GM12878 (cell line): ENCODE results near the gene ITPR2. TPM values are rescaled to one million over a fixed set of nuclear protein-coding genes. Genes with fewer than 3 reads are reported as not detected.

Experiments used
- ATAC-seq: fragments of 200-7000 bp; cut with Tn5 transposase; 3 replicates; pipeline ENCODE4 v1.9.1; 2020; ENCODE audit warnings: mild to moderate bottlenecking, moderate library complexity
- BruUV-seq: library from RNA; stranded (reverse); fragments of 400-500 nt; replicated peaks from 2 replicates; lab custom pipeline; 2021; lab: Mats Ljungman, UMichigan
- CTCF ChIA-PET: fragments of 300-600 bp; sonication (Branson Sonifier 250); formaldehyde crosslinking; extraction: SDS; loops from one replicate; lab custom pipeline; 2021; ENCODE audit warnings: inconsistent platforms; lab: Yijun Ruan, JAX
- POLR2A ChIA-PET: fragments of 350-600 bp; formaldehyde crosslinking; extraction: SDS; loops from one replicate; lab custom pipeline; 2021; ENCODE audit warnings: inconsistent platforms; lab: Charles Lee
- RAD21 ChIA-PET: fragments of 300-600 bp; sonication (Branson Sonifier 250); formaldehyde crosslinking; loops from one replicate; lab custom pipeline; 2023; ENCODE audit warnings: antibody characterized with exemption; ENCODE audit not compliant: unreplicated experiment; lab: Charles Lee
- SMC1A ChIA-PET: fragments of 300-600 bp; sonication (Branson Sonifier 250); formaldehyde crosslinking; loops from one replicate; lab custom pipeline; 2023; ENCODE audit not compliant: unreplicated experiment, uncharacterized antibody; lab: Charles Lee
- DNase-seq: peaks from one replicate; pipeline ENCODE4 v3.0.0-alpha.2; 2011; ENCODE audit warnings: low read depth, low spot score
- FAIRE-seq: peaks from 3 replicates; lab custom pipeline; 2011; peaks lifted over from hg19 to GRCh38; lab: Jason Lieb, UNC
- H2AFZ ChIP-seq: 2 replicates; pipeline ENCODE4 v1.6.0; 2011; ENCODE audit warnings: low read depth, low read length, control low read depth; ENCODE audit not compliant: control insufficient read depth
- H3K27ac ChIP-seq: 2 replicates; pipeline ENCODE4 v1.5.1; 2011; ENCODE audit warnings: control low read depth; ENCODE audit not compliant: control insufficient read depth, insufficient read depth
- H3K27me3 ChIP-seq, 2 experiments: replicated peaks in 1 of 2; 2 replicates each; pipeline versions ENCODE4 v1.6.0 to v1.6.1; 2011; ENCODE audit warnings: low read length in 1 of 2; ENCODE audit not compliant: control insufficient read depth in 2 of 2, insufficient read depth in 2 of 2
- H3K36me3 ChIP-seq, 2 experiments: 2 replicates each; pipeline ENCODE4 v1.5.1; 2011; ENCODE audit warnings: low read length in 1 of 2; ENCODE audit not compliant: control insufficient read depth in 2 of 2, insufficient read depth in 2 of 2
- H3K4me1 ChIP-seq: 2 replicates; pipeline ENCODE4 v1.6.1; 2011; ENCODE audit warnings: mild to moderate bottlenecking, low read length, moderate library complexity, mixed read lengths; ENCODE audit not compliant: control insufficient read depth, insufficient read depth
- H3K4me2 ChIP-seq: 2 replicates; pipeline ENCODE4 v1.6.0; 2011; ENCODE audit warnings: control low read depth; ENCODE audit not compliant: control insufficient read depth, insufficient read depth
- H3K4me3 ChIP-seq: fragments of 200-600 bp; sonication (generic); 2 replicates; pipeline ENCODE4 v1.5.1; 2016
- H3K79me2 ChIP-seq: 2 replicates; pipeline ENCODE4 v1.6.0; 2011; ENCODE audit warnings: low read length; ENCODE audit not compliant: control insufficient read depth, insufficient read depth
- H3K9ac ChIP-seq: 2 replicates; pipeline ENCODE4 v1.8.0; 2011; ENCODE audit warnings: low read length, control low read depth, mixed read lengths; ENCODE audit not compliant: control insufficient read depth, insufficient read depth
- H3K9me3 ChIP-seq: replicated peaks from 3 replicates; pipeline ENCODE4 v1.5.1; 2011; ENCODE audit warnings: mild to moderate bottlenecking, low read length; ENCODE audit not compliant: control insufficient read depth, insufficient read depth
- H4K20me1 ChIP-seq: 2 replicates; pipeline ENCODE4 v1.6.0; 2011; ENCODE audit not compliant: control insufficient read depth, insufficient read depth
- CBX5 ChIP-seq: sonication (generic); IDR thresholded peaks from 2 replicates; pipeline ENCODE4 v1.6.1; 2016; ENCODE audit warnings: low read depth, moderate library complexity, mild to moderate bottlenecking, inconsistent platforms
- JUNB ChIP-seq: IDR thresholded peaks from 2 replicates; pipeline ENCODE4 v1.6.1; 2016; ENCODE audit warnings: antibody characterized with exemption, mild to moderate bottlenecking
- POLR2AphosphoS2 ChIP-seq: IDR thresholded peaks from 2 replicates; pipeline ENCODE4 v1.6.1; 2011; ENCODE audit warnings: low read depth, mild to moderate bottlenecking, low read length, improper control_type of control experiment, moderate library complexity
- WGBS: methylation state at CpG from one replicate; pipeline ENCODE4 v1.1.6; 2016; ENCODE audit warnings: low lambda C conversion rate; ENCODE audit not compliant: insufficient replicate concordance, insufficient coverage; ENCODE audit errors: missing lambda C conversion rate; 5-methylcytosine and 5-hydroxymethylcytosine counted together
- in situ Hi-C: fragments of 300-500 bp; cut with MboI; formaldehyde crosslinking; loops from 9 replicates; pipeline ENCODE4 v1.14.3; 2018; ENCODE audit warnings: mixed read lengths
- intact Hi-C: fragments of 100-400 bp; cut with micrococcal nuclease; formaldehyde crosslinking; loops from one replicate; pipeline ENCODE4 v1.14.2; 2022; ENCODE audit not compliant: unreplicated experiment
- polyA plus RNA-seq, 11 experiments: library from polyadenylated mRNA; depleted of rRNA in 4 of 11; unstranded in 6 of 11; stranded (reverse) in 5 of 11; fragments of >200 nt; fragmentation: Nextera tagmentation in 4 of 11; fragmentation: Illumina TruSeq in 1 of 11; extraction: Ambion mirVana in 4 of 11; extraction: Trizol in 1 of 11; gene quantifications; 1 replicate in 1 of 11; 2 replicates in 10 of 11; pipeline versions ENCODE4 v1.2.1 to v1.2.3, GENCODE V29; 2011 to 2016; ENCODE audit warnings: inconsistent platforms in 2 of 11, missing spikeins in 2 of 11, low read depth in 1 of 11
- total RNA-seq, 4 experiments: library from RNA; depleted of rRNA in 3 of 4; stranded (reverse); fragments of >200 nt in 3 of 4; fragmentation: Illumina TruSeq in 1 of 4; extraction: Trizol in 1 of 4; gene quantifications; 2 replicates each; pipeline versions ENCODE4 v1.2.1 to v1.2.3, GENCODE V29; 2013 to 2021
- TF ChIP-seq, protein P1 (sequence below): IDR thresholded peaks from 2 replicates; pipeline ENCODE4 v1.6.1; 2012; ENCODE audit warnings: mild to moderate bottlenecking, low read depth, low read length
- TF ChIP-seq, protein P2 (sequence below): fragments of 150-350 bp; IDR thresholded peaks from 2 replicates; pipeline ENCODE4 v1.6.1; 2016; ENCODE audit warnings: low read depth, low read length

The ITPR2 gene
- total and polyA plus RNA-seq, 10 of the 15 experiments (the other 5 are each of a cell fraction or from before 2014, with no cell fraction given) = 7.5 to 76.2 (median 47.1) TPM

DNA sequence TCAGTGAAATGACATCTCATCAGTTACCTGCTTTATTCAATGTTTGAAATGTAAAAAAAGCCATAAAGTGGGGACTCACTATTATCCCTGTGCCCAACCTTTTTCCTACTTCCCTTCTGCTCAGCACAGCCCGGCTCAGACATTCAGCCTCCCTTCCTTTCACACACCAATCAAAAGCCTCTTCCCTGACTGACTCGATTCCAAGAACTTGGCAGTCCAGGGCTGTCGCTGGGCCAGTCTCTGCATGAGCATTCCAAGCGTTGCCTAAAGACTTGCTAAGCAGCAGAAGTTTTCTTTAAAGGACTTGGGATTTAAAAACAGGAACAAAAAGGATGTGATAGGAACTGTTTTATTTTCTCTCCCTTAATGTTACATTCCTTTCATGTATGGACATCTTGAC is 22.7 kb downstream of the ITPR2 start:
- no peak overlapping the region for H3K27ac ChIP-seq
- TF ChIP-seq POLR2AphosphoS2 = no peak
- TF ChIP-seq JUNB = no peak
- TF ChIP-seq, protein P1, sequence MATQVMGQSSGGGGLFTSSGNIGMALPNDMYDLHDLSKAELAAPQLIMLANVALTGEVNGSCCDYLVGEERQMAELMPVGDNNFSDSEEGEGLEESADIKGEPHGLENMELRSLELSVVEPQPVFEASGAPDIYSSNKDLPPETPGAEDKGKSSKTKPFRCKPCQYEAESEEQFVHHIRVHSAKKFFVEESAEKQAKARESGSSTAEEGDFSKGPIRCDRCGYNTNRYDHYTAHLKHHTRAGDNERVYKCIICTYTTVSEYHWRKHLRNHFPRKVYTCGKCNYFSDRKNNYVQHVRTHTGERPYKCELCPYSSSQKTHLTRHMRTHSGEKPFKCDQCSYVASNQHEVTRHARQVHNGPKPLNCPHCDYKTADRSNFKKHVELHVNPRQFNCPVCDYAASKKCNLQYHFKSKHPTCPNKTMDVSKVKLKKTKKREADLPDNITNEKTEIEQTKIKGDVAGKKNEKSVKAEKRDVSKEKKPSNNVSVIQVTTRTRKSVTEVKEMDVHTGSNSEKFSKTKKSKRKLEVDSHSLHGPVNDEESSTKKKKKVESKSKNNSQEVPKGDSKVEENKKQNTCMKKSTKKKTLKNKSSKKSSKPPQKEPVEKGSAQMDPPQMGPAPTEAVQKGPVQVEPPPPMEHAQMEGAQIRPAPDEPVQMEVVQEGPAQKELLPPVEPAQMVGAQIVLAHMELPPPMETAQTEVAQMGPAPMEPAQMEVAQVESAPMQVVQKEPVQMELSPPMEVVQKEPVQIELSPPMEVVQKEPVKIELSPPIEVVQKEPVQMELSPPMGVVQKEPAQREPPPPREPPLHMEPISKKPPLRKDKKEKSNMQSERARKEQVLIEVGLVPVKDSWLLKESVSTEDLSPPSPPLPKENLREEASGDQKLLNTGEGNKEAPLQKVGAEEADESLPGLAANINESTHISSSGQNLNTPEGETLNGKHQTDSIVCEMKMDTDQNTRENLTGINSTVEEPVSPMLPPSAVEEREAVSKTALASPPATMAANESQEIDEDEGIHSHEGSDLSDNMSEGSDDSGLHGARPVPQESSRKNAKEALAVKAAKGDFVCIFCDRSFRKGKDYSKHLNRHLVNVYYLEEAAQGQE = no peak
- TF ChIP-seq CBX5 = no peak
- TF ChIP-seq, protein P2, sequence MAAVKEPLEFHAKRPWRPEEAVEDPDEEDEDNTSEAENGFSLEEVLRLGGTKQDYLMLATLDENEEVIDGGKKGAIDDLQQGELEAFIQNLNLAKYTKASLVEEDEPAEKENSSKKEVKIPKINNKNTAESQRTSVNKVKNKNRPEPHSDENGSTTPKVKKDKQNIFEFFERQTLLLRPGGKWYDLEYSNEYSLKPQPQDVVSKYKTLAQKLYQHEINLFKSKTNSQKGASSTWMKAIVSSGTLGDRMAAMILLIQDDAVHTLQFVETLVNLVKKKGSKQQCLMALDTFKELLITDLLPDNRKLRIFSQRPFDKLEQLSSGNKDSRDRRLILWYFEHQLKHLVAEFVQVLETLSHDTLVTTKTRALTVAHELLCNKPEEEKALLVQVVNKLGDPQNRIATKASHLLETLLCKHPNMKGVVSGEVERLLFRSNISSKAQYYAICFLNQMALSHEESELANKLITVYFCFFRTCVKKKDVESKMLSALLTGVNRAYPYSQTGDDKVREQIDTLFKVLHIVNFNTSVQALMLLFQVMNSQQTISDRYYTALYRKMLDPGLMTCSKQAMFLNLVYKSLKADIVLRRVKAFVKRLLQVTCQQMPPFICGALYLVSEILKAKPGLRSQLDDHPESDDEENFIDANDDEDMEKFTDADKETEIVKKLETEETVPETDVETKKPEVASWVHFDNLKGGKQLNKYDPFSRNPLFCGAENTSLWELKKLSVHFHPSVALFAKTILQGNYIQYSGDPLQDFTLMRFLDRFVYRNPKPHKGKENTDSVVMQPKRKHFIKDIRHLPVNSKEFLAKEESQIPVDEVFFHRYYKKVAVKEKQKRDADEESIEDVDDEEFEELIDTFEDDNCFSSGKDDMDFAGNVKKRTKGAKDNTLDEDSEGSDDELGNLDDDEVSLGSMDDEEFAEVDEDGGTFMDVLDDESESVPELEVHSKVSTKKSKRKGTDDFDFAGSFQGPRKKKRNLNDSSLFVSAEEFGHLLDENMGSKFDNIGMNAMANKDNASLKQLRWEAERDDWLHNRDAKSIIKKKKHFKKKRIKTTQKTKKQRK = no peak

More for the DNA sequence above, 22.7 kb downstream of the ITPR2 start:
- CTCF ChIA-PET = no interaction called here
- no TSS peak for BruUV-seq
- DNase-seq = no peak
- no peak overlapping the region for H3K9ac ChIP-seq
- intact Hi-C loops (no loop called here), in situ Hi-C loops (no loop called here)
- H3K4me2 ChIP-seq = no peak overlapping the region
- no peaks in the 10 kb centered on the region for H4K20me1 ChIP-seq
- H3K4me3 ChIP-seq = no peak overlapping the region
- H3K4me1 ChIP-seq = peaks cover 6% of the 10 kb centered on the region; the same call in 1 of the 2 replicates
- no peak for FAIRE-seq
- SMC1A ChIA-PET = interaction anchor here (0.6 to 3.4 kb wide), 6 partner anchors 11 to 659 kb away, joined by 3 to 19 read pairs (median 4); no protein-coding TSS in a partner anchor
- POLR2A ChIA-PET = interaction anchor here (1.0 to 1.7 kb wide), 3 partner anchors 23 to 91 kb away, joined by 3 read pairs; partner anchors contain the start of gene ITPR2
- ATAC-seq = no peak
- 99% methylated on average over 4 of the region's 4 CpGs for WGBS
- no peaks in the 10 kb centered on the region; the same call in 2 of the 3 replicates for H3K9me3 ChIP-seq
- RAD21 ChIA-PET = no interaction called here
- peaks cover 0 to 7% of the 10 kb centered on the region in 2 experiments; a peak in 2 of 4 replicates for H3K36me3 ChIP-seq
- H3K79me2 ChIP-seq = peaks cover 13% of the 10 kb centered on the region
- no peaks in the 10 kb centered on the region for H3K27me3 ChIP-seq
- no peak overlapping the region for H2AFZ ChIP-seq
